CD4-positive, alpha-beta T cell treated with Interleukin-2 at 100 ng/mL for 4 hours (primary cell): ENCODE measurements around the gene UBXN7.
"Not testable (repeated sequence)": the region's sequence is repeated elsewhere in the genome, so short reads cannot be mapped to it uniquely, and the experiment has no call there.

Experiments used
- DNase-seq: peaks from one replicate; pipeline ENCODE4 v3.0.0-alpha.2; 2020; ENCODE audit warnings: low spot score

The UBXN7 gene

DNA sequence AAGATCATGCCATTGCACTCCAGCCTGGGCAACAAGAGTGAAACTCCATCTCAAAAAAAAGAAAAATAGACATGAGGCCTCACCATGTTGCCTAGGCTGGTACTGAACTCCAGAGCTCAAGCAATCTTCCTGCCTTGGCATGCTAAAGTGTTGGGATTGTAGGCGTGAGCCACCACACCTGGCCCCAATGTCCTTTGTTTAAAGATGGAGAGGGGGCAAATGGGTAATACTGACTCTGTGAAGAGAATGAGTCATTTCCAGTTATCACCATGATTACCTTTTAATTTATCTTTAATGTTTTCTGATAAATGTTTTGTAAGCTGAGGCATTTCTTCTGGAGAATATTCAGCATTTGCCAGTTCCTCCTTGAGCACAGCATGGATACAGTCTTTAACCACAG is 116.4 kb downstream of the UBXN7 start:
- no peak for DNase-seq

DNA sequence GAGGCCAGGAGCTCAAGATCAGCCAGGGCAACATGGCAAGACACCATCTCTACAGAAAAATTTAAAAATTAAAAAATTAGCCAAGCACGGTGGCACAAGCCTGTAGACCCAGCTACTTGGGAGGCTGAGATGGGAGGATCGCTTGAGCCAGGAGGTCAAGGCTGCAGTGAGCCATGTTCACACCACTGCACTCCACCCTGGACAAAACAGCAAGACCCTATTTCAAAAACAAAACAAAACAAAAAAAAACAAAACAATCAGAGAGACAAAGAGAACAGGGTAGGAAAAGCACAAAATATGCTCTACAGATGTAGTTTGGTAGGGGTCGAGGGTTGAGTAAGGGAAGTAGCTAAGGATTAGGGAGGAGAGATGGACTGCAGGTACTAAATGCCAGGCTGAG is 117.6 kb downstream of the UBXN7 start:
- no peak for DNase-seq

DNA sequence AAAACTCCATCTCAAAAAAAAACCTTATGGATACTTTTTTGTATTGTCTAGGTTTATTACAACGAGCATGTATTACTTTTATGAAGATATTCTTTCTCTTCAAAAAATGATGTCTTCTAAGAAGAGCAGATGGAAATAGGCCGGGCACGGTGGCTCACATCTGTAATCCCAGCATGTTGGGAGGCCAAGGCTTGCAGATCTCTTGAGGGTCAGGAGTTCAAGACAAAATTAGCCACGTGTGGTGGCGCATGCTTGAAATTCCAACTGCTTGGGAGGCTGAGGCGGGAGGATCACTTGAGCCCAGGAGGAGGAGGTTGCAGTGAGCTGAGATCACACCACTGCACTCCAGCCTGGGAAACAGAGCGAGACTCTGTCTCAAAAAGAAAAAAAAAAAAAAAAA is 118.1 kb downstream of the UBXN7 start:
- not testable (repeated sequence) for DNase-seq

DNA sequence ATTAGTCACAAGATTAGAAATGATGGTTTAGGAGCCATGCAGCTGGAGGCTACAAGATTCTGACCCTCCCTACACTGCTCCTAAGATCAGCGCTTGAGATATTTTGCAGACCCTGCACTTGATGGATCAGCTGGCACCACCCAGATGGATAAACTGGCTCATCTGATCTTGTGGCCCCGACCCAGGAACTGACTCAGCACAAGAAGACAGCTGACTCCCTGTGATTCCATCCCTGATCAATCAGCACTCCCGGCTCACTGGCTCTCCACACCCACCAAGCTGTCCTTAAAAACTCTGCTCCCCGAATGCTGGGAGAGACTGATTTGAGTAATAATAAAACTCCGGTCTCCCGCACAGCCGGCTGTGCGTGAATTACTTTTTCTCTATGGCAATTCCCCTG is 129.3 kb downstream of the UBXN7 start:
- not testable (repeated sequence) for DNase-seq

DNA sequence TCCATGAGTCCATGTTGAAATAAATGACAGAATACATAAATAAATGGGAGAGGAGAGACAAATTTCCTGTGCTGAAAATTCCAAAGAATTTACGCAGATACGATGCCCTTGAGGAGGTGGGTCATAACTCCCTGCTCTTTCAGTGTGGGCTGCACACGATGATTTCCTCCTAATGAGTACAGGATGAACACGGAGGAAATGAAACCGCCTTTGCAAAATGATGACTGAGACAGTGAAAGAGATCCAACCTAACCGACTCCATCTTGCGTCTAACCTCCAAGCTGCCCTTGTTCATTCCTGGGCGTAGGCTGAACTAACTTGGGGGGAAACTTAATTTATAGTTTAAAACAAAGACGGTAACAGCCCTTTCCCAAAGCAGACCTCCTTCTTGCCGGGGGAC is 129.7 kb downstream of the UBXN7 start:
- DNase-seq: not testable (repeated sequence)

DNA sequence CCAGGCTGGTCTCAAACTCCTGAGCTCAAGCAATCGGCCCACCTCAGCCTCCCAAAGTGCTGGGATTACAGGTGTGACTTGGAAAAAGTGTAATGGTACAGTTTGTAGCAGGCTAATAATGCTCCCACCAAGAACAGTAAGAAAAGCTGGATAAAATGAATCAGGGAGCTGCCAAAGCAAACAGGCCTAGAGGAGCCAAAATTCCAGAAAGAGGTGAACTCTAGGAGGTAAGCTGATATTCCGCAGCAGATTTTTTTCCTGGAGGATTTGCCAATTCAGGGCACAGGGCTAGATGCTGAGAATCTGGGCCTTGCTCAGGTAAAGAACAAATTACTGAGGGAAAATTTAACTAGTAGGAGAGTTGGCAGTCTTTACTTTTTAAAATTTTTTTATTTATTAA is 133.7 kb downstream of the UBXN7 start:
- DNase-seq: no peak
